Stimulated activated naive CD8-positive, alpha-beta T cell treated with anti-CD3 and anti-CD28 coated beads, Interleukin-15, amount 100 ng/mL, for 72 hours (primary cell): ENCODE measurements around the gene USPL1.
"Not testable (repeated sequence)": the region's sequence is repeated elsewhere in the genome, so short reads cannot be mapped to it uniquely, and the experiment has no call there.

Source experiments
- ATAC-seq: fragments of 150-1000 bp; cut with Tn5 transposase; 2 replicates; pipeline ENCODE4 v1.10.0; 2021; ENCODE audit warnings: mild to moderate bottlenecking, moderate library complexity
- DNase-seq, 2 donors: peaks; one replicate each; pipeline ENCODE4 v3.0.0; 2021 to 2022
- H3K27ac Mint-ChIP-seq, 2 donors: one replicate each; pipeline ENCODE4 v1.8.0; 2022; ENCODE audit warnings: mild to moderate bottlenecking in 2 of 2, mixed read lengths in 2 of 2, moderate library complexity in 2 of 2
- H3K27me3 Mint-ChIP-seq: one replicate; pipeline ENCODE4 v1.8.0; 2022; ENCODE audit warnings: mixed read lengths
- H3K4me1 Mint-ChIP-seq: one replicate; pipeline ENCODE4 v1.8.0; 2022; ENCODE audit warnings: mild to moderate bottlenecking, mixed read lengths
- H3K4me3 Mint-ChIP-seq, 2 donors: one replicate each; pipeline ENCODE4 v1.8.0; 2022; ENCODE audit warnings: mild to moderate bottlenecking in 2 of 2, mixed read lengths in 2 of 2, moderate library complexity in 1 of 2
- H3K9me3 Mint-ChIP-seq, 2 donors: one replicate each; pipeline ENCODE4 v1.8.0; 2022; ENCODE audit warnings: mixed read lengths in 2 of 2

Gene USPL1

DNA sequence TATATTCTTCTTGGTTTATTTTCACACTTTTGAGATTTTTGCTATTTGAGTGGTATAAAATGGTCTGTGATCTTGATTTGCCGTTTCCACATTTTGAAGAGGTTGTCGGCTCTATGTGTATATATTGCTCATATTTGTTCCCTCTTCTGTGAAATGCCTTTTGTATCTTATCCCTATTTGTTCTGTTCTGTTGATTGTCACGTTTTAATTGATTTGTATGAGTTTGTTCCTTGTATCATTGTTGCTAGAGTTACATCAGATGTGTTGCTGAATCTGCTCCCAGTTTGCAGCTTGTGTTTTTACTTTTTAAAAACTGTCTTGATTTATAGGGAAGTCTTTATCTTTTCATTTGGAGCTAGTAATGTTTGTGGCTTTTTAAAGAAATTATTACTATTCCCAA lies 17.1 kb downstream of the USPL1 start:
- no peak overlapping the region for H3K27ac Mint-ChIP-seq
- ATAC-seq, result no peak
- peaks cover 25% of the 10 kb centered on the region for H3K4me1 Mint-ChIP-seq
- peaks cover 6 to 10% of the 10 kb centered on the region in 2 donors for H3K9me3 Mint-ChIP-seq
- H3K27me3 Mint-ChIP-seq, result no peaks in the 10 kb centered on the region
- DNase-seq, result no peak
- no peak overlapping the region for H3K4me3 Mint-ChIP-seq

DNA sequence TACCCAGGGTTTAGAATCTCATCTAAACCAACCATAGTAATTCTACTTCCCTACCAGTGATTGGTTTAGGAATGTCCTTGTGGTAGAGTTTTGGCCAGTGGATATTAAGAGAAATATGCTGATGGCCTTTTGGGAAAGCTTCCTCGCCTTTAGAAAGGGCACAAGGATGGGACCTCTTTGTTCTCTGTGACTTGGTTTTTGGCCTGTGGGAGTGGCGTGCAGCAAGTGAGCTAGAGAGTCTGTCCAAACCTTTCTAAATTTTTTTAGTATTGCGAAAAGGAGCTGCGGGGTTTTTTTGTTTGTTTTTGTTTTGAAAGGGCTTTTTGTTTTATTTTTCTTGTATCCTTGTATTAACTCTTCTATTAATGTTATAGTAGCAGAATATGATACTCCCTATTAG lies 20.6 kb downstream of the USPL1 start:
- peaks cover 25% of the 10 kb centered on the region for H3K4me1 Mint-ChIP-seq
- DNase-seq, result no peak
- no peak for ATAC-seq
- peak overlapping the region in 1 of 2 donors; percentile 20 for H3K27ac Mint-ChIP-seq
- H3K9me3 Mint-ChIP-seq, result peaks cover 6% of the 10 kb centered on the region in 2 donors
- H3K27me3 Mint-ChIP-seq, result no peaks in the 10 kb centered on the region
- no peak overlapping the region for H3K4me3 Mint-ChIP-seq

DNA sequence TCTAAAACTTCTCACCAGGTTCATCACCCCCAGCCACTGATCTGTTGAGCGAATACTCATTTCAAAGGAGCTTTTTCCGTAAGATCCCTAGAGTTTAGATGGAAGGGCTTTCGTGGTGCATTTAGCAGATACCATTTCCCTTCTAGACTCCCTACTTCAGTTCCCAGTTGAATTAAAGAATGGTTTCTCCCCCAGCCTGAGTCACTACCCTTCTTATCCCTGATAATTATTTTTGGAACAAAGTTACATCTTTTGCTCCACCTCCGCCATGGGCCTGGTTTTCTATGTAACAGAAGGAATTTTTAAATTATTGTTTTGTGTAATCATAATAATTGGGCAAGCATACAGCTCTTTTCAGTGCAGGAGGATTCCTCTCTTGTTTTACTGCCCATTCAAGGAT lies 22.0 kb downstream of the USPL1 start:
- H3K9me3 Mint-ChIP-seq, result peaks cover 0 to 4% of the 10 kb centered on the region in 2 donors
- ATAC-seq (no peak), DNase-seq (no peak)
- H3K4me3 Mint-ChIP-seq, result no peak overlapping the region
- no peak overlapping the region for H3K27ac Mint-ChIP-seq
- peaks cover 17% of the 10 kb centered on the region for H3K4me1 Mint-ChIP-seq
- H3K27me3 Mint-ChIP-seq, result no peaks in the 10 kb centered on the region

DNA sequence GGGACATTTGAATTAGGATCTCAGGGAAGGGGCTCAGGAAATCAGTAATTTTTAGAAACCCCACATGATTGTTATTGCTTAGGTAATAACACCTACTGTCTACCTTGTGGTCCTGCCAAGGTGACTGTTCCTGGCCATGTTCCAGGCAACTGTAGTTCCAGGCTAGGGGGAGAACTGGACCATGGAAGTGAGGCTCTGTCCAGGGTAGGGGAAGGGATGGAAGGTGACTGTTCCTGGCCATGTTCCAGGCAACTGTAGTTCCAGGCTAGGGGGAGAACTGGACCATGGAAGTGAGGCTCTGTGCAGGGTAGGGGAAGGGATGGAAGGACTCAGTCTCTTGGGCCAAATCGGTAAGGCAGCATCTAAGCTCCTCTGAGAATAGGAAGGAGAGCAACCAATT lies 23.5 kb downstream of the USPL1 start:
- not testable (repeated sequence) for DNase-seq, H3K4me1 Mint-ChIP-seq, H3K4me3 Mint-ChIP-seq, H3K9me3 Mint-ChIP-seq, ATAC-seq, H3K27me3 Mint-ChIP-seq
- peak overlapping the region in 1 of 2 donors; percentile 80 for H3K27ac Mint-ChIP-seq

DNA sequence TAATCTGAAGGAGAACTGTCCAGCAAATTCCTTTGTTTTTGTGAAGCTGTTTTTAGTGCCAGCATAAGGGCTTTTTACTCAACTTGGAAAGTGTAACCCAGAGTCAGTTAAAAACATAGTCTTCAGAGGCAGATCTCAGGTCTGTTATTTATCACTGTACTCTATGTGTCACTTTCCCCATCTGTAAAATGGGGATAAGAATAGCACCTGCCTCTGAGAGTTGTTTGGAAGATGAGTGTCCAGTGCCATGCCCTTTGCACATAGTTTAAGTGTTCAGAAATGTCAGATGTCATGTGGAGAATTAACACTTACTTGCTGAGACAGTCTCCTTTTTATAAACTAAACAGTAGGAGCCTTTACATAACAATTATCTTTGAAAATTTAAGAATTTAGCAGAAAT lies 27.9 kb downstream of the USPL1 start:
- Mint-ChIP-seq H3K4me1 (peaks cover 22% of the 10 kb centered on the region), H3K4me3 (no peak overlapping the region), H3K27me3 (no peaks in the 10 kb centered on the region), H3K9me3 (no peaks in the 10 kb centered on the region), H3K27ac (no peak overlapping the region)
- DNase-seq (no peak), ATAC-seq (no peak)

DNA sequence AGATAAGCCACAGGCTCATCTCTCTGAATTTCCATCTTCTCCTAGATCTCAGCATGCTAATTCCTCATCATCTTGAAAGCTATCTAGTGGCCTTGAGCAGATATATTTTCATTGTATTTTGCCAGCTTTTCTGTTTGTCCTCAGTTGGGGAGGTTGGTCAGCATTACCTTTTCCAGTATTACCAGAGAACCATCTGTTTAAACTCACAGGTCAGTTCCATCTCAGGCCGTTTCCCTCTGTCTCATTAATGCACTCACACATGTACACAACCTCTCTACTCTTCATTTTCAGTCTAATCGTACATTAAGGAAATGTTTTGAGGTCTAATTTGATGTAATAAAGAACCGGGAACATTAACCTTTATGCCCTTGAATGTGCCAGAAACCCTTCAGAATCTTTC lies 29.7 kb downstream of the USPL1 start:
- H3K27ac Mint-ChIP-seq, result no peak overlapping the region
- no peak overlapping the region for H3K4me3 Mint-ChIP-seq
- H3K27me3 Mint-ChIP-seq, result no peaks in the 10 kb centered on the region
- no peaks in the 10 kb centered on the region for H3K9me3 Mint-ChIP-seq
- no peak for DNase-seq
- ATAC-seq, result no peak
- peaks cover 29% of the 10 kb centered on the region for H3K4me1 Mint-ChIP-seq

DNA sequence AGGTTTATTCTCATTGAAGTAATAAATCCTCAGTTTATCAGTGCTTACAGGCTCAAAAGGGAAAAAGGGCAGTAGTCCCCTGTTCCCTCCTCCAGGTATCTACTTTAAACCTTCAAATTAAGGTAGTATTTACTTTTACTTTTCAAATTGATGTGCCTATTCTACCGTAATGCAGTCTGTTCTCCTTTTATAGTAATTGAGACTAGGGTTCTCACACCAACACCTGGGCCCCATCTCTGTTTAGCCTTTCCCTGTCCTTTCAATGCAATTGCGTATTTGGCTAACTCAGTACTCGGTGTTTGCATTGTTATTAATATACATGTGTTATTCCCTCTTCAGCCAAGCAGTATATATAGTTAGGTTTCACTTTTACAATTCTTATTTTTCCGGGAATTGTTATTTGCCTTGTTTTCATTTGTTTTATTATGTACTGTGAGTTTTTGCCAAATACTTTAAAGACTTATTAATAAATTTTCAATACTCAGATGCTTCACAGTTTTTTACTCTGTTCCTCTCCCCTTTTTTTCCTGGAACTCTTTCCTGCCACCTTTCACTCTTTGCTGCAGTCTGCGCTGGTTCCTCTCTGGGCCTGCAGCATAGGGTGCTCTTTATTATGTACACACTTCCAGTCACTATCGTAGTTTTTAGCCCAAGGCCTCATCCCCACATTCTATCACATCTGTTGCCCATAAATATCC lies 30.3 kb downstream of the USPL1 start:
- H3K4me3 Mint-ChIP-seq, result no peak overlapping the region
- H3K27ac Mint-ChIP-seq, result no peak overlapping the region
- H3K4me1 Mint-ChIP-seq, result peaks cover 34% of the 10 kb centered on the region
- H3K27me3 Mint-ChIP-seq, result no peaks in the 10 kb centered on the region
- DNase-seq, result no peak
- ATAC-seq, result no peak
- H3K9me3 Mint-ChIP-seq, result no peaks in the 10 kb centered on the region

DNA sequence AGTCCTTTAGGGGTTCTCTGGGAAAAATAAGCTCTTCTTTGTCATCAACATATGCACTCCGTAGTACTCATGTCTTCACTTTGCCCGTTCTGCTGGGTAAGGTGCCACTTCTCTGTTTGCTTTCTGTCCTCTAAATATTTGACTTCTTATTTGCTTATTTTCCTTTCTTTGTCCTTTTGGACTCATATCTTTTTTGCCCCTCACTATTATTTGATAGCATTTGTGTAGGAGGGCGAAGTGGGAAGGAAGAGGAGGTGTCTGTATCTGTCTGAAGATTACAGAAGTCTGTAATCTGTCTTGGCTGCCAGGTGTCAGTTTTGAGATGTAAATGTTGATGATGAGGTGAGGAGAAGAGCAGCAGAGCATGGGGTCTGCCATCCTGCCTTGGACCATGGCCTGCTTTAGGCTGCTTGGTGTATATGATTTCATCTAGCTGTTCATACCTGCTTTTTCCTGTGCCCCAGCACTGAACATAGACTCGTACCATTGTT lies 30.8 kb downstream of the USPL1 start:
- peaks cover 40% of the 10 kb centered on the region for H3K4me1 Mint-ChIP-seq
- no peaks in the 10 kb centered on the region for H3K27me3 Mint-ChIP-seq
- H3K4me3 Mint-ChIP-seq, result no peak overlapping the region
- DNase-seq (no peak), ATAC-seq (no peak)
- no peaks in the 10 kb centered on the region for H3K9me3 Mint-ChIP-seq
- H3K27ac Mint-ChIP-seq, result no peak overlapping the region

DNA sequence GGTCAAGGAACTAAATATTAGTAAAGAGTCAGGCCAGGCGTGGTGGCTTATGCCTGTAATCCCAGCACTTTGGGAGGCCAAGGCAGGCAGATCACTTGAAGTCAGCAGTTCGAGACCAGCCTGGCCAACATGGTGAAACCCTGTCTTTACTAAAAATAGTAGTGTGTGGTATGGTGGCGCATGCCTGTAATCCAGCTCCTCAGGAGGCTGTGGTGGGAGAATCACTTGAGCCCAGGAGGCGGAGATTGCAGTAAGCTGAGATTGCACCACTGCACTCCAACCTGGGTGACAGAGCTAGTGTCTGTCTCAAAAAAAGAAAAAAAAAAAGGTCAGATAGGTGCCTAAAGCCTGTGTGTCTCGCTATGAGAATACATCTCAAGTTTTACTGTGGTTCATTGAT lies 33.9 kb downstream of the USPL1 start:
- ATAC-seq, H3K9me3 Mint-ChIP-seq, H3K27ac Mint-ChIP-seq, H3K4me3 Mint-ChIP-seq, H3K27me3 Mint-ChIP-seq, DNase-seq: not testable (repeated sequence)
- H3K4me1 Mint-ChIP-seq, result peaks cover 47% of the 10 kb centered on the region

DNA sequence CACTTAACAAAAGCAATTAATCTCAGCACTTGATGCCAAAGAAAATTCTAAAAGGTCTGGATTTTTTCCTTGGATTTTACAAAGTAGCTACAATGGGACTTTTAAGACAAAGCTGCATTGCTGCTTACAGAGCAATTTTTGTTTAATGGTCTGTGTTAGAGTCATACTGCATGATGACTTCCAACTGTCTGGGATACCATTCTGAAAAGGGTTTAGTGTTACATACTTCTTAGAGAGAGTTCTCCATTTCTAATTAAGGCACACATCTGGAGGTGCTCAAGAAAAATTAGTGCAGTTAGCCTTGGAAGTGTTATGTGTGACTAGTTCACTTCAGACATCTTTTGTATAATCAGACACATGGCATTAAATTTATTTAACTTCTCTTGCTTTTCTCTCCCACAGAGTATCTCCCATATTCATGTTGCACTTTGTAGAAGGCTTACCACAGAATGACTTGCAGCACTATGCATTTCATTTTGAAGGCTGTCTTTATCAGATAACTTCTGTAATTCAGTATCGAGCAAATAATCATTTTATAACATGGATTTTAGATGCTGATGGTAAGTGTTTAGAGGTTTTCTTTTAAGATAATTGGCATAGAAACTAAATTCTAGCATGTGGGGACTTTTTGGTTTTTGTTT lies 35.1 kb downstream of the USPL1 start:
- no peak for ATAC-seq
- no peak for DNase-seq
- Mint-ChIP-seq H3K4me3 (no peak overlapping the region), H3K4me1 (peaks cover 41% of the 10 kb centered on the region), H3K27ac (no peak overlapping the region), H3K9me3 (no peaks in the 10 kb centered on the region), H3K27me3 (no peaks in the 10 kb centered on the region)

DNA sequence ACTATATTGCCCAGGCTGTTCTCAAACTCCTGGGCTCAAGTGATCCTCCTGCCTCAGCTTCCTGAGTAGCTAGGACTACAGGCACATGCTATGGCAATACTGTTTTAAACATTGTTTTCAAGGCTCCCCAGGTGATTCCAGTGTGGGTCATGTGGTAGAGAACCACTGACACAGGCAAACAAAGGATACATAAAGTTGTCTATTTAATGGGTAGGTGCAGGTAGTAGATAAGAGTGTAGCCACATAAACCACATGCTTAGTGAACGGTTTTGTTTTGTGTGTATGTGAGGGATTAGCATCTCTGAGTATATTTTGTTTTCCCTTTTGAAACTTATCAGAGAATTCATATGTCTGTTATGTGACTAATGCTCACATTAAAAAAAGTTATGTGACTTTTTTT lies 36.7 kb downstream of the USPL1 start:
- Mint-ChIP-seq H3K4me1 (peaks cover 32% of the 10 kb centered on the region), H3K9me3 (no peaks in the 10 kb centered on the region), H3K4me3 (peak overlapping the region in 1 of 2 donors; percentile 0), H3K27me3 (no peaks in the 10 kb centered on the region), H3K27ac (peak overlapping the region; percentile 1 to 66)
- ATAC-seq (peak; percentile 99), DNase-seq (no peak)

DNA sequence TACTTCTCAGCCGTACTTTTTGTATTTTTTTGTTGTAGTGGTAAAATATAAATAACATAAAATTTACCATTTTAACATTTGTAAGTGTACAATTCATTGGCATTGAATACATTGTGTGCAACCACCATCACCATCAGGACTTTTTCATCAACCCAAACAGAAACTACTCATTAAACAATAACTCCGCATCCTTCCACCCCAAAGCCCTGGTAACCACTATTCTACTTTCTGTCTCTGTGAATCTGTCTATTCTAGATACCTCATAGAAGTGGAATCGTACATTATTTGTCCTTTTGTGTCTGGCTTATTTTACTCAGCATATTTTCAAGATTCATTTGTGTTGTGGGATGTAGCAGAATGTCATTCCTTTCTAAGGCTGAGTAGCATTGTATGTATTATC lies 38.5 kb downstream of the USPL1 start:
- H3K4me3 Mint-ChIP-seq, result no peak overlapping the region
- H3K9me3 Mint-ChIP-seq, result no peaks in the 10 kb centered on the region
- H3K27me3 Mint-ChIP-seq, result no peaks in the 10 kb centered on the region
- no peak for ATAC-seq
- no peak for DNase-seq
- no peak overlapping the region for H3K27ac Mint-ChIP-seq
- H3K4me1 Mint-ChIP-seq, result peaks cover 29% of the 10 kb centered on the region

DNA sequence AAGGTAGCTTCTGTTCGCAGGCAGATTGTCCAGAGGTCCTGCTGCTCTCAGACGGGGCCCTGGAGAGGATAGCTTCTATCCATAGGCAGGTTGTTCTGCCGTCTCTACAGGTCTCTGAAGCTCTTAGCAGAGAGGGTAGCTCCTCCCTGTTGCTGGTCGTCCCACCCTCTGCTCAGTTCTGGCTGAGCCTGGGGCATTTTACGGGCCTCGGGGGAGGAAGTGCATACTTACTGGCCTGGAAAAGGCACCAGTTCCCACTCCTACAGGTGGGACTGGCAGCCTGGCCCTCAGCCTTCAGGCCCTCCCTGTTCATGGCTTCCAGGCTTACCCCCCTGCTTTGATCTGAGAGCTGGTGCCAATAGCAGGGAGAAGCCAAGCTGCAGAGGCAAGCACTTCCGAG lies 42.3 kb downstream of the USPL1 start:
- H3K4me1 Mint-ChIP-seq, result no peaks in the 10 kb centered on the region
- no peaks in the 10 kb centered on the region for H3K27me3 Mint-ChIP-seq
- DNase-seq, result no peak
- ATAC-seq, result no peak
- no peak overlapping the region for H3K27ac Mint-ChIP-seq
- no peak overlapping the region for H3K4me3 Mint-ChIP-seq
- H3K9me3 Mint-ChIP-seq, result no peaks in the 10 kb centered on the region

DNA sequence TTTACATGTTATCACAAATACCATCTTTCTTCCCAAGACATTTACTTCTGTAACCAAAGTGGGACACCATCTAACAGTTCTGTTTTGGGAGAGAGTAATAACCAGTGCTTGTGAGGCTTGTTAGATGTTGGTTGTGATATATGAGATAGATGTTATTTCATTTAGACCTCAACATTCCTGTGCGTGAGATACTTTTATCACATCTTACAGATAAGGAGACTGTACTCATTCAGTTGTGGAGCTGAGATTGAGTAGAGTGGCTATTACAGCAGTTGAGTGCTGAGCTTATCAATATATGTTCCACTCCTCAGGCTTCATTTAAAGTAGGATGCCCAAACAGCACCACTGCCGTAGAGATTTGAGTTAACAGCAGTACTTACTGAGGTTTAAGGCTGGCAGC lies 43.1 kb downstream of the USPL1 start:
- H3K4me1 Mint-ChIP-seq, result no peaks in the 10 kb centered on the region
- H3K9me3 Mint-ChIP-seq, result no peaks in the 10 kb centered on the region
- no peak overlapping the region for H3K4me3 Mint-ChIP-seq

DNA sequence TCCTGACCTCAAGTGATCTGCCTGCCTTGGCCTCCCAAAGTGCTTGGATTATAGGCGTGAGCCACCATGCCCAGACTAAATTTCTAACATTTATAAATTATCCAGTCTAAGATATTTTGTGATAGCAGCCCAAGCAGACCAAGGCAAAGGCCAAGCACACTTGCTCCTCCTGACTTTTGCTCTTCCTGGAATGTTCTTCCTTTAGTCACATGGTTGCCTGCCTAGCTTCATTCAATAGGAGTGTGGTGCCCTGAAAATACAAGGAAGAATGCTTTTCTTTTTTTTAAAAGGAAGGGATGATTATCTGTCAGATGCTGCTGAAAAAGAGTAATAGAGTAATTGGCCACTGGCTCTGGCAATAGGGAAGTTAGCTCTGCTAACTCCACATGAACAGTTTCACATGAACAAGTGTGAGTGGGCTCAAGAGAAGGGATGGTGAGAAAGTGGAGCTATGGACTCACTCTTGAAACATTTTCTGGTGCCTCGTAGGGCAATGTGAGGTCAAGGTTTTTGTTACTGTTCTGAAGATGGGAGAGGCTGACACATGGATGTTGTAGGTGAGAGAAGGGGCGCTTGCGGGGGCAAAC lies 47.1 kb downstream of the USPL1 start:
- Mint-ChIP-seq H3K4me1 (no peaks in the 10 kb centered on the region), H3K27me3 (no peaks in the 10 kb centered on the region)

More for the DNA sequence above, 43.1 kb downstream of the USPL1 start:
- Mint-ChIP-seq H3K27me3 (no peaks in the 10 kb centered on the region), H3K27ac (no peak overlapping the region)
- no peak for ATAC-seq
- no peak for DNase-seq

DNA sequence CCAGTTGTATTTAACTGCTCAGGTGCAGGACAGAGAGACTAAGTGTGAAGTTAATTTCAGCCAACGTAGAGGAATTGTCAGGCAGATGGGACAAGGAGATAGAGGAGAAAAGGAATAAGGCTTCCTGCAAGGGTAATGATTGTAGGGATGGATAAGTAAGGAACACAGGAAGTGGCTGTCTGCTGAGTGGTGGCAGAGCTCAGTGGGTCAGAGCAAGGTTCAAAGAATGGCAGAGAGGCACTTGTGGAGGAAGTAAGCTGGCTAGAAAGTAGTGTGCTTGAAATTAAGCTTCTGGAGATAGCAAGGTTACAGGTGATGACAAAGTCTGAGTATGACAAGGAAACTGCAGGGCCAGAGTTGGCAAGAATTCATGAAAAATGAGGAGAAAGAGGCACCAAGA lies 47.9 kb downstream of the USPL1 start:
- Mint-ChIP-seq H3K9me3 (no peaks in the 10 kb centered on the region), H3K27me3 (no peaks in the 10 kb centered on the region), H3K4me1 (no peaks in the 10 kb centered on the region), H3K27ac (no peak overlapping the region), H3K4me3 (no peak overlapping the region)
- DNase-seq (no peak), ATAC-seq (no peak)

More for the DNA sequence above, 47.1 kb downstream of the USPL1 start:
- Mint-ChIP-seq H3K27ac (no peak overlapping the region), H3K9me3 (no peaks in the 10 kb centered on the region), H3K4me3 (no peak overlapping the region)
- DNase-seq, result no peak
- ATAC-seq, result no peak
